Esophagus squamous epithelium (tissue), 5 donors: ENCODE results near the gene PALM3. TPM values are rescaled to one million over a fixed set of nuclear protein-coding genes. Genes with fewer than 3 reads are reported as not detected.
A peak's percentile ranks its signal among the peaks of the same experiment; 100 is the strongest.

ENCODE experiments used
- DNase-seq: peaks from one replicate; lab custom pipeline; 2025; lab: John Stamatoyannopoulos, UW
- H3K27ac ChIP-seq, 4 donors: fragments of 200-600 bp; sonication (generic); one replicate each; pipeline ENCODE4 v1.5.1; 2016 to 2019; ENCODE audit warnings: mild to moderate bottlenecking in 1 of 4
- H3K27me3 ChIP-seq, 4 donors: fragments of 200-600 bp; sonication (generic); 1 replicate in 3 of 4; 2 replicates in 1 of 4; pipeline versions ENCODE4 v1.5.1 to v1.6.0; 2017 to 2021; ENCODE audit warnings: antibody characterized with exemption in 1 of 4
- H3K36me3 ChIP-seq, 3 donors: fragments of 200-600 bp; sonication (generic); one replicate each; pipeline ENCODE4 v1.5.1; 2016 to 2019
- H3K4me1 ChIP-seq, 3 donors: fragments of 200-600 bp; sonication (generic); one replicate each; pipeline ENCODE4 v1.5.1; 2017 to 2019
- H3K4me3 ChIP-seq, 4 donors: fragments of 200-600 bp; sonication (generic); 1 replicate in 3 of 4; 2 replicates in 1 of 4; pipeline ENCODE4 v1.5.1; 2016 to 2019; ENCODE audit warnings: mild to moderate bottlenecking in 2 of 4, moderate library complexity in 1 of 4
- H3K9me3 ChIP-seq, 3 donors: fragments of 200-600 bp; sonication (generic); one replicate each; pipeline ENCODE4 v1.5.1; 2016 to 2019
- POLR2A ChIP-seq, 4 donors: fragments of 450-650 bp; IDR thresholded peaks; one replicate each; pipeline ENCODE4 v1.6.1; 2017; ENCODE audit warnings: antibody characterized with exemption in 4 of 4, mild to moderate bottlenecking in 4 of 4, moderate library complexity in 3 of 4
- WGBS, 2 donors: methylation state at CpG; one replicate each; pipeline ENCODE4 v1.1.5; 2018; 5-methylcytosine and 5-hydroxymethylcytosine counted together
- intact Hi-C: fragments of 100-400 bp; cut with DNase I; formaldehyde crosslinking; loops from one replicate; pipeline ENCODE4 v1.15.0; 2022
- total RNA-seq, 4 donors: library from RNA; depleted of rRNA; stranded (reverse); fragments of >200 nt; gene quantifications; one replicate each; pipeline ENCODE4 v1.1.0, GENCODE V29; 2016
- TF ChIP-seq, protein P1 (sequence below), 6 experiments: fragments of 450-650 bp in 4 of 6; fragments of 200-600 bp in 2 of 6; sonication (generic) in 2 of 6; IDR thresholded peaks; one replicate each; pipeline ENCODE4 v1.5.1; 2016 to 2019; ENCODE audit warnings: antibody characterized with exemption in 6 of 6, mild to moderate bottlenecking in 4 of 6, moderate library complexity in 4 of 6
- donor health status: DM: yes; HTN: yes; CAD: no.

The PALM3 gene
- total RNA-seq, 4 donors from 2014 or later = not detected

DNA sequence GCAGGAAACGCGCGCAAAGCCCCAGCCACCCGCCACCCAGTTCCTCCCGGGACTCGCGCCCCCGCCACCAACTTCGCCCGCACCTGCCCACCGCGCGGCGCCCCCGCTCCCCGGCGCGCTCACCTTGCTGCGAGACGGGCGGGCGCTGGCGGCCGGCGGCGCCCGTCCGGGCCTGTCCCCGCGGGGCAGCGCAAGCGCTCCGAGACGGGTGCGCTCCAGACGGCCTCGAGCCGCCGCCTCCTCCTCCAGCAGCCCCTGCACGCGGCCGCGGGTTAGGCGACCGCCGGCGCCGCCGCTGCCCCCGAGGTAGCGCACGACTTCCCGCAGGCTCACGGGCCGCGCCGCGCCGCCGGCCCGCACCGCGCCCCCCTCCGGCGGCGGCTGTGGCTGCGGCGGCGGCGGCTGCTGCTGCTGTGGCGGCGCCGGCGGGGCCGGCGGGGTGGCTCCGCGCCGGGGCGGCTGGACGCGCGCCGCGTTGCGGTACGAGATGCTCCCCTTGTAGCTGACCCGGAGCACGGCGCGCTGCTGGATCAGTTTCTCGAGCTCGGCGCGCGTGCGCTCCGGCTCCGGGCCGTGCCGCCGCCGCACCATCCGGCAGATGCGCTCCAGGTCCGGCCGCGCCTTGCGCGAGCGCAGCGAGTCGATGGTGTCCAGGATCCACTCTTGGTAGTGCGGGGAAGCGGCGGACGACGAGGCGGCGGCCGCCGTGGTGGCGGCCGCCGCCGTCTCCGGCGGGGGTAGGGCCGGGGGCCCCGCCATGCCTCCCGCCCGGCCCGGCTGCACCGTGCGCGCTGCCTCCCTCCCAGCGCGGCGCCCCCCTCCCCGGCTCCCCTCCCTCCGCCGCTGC is 28.0 kb upstream of the PALM3 start:
- H3K36me3 ChIP-seq = peaks cover 0 to 26% (median 5%) of the 10 kb centered on the region in 3 donors
- WGBS, 2 donors = 2% methylated on average over 22 of the region's 142 CpGs; no CpG with 5 or more reads in 1 of the 2 donors
- no peak for DNase-seq
- intact Hi-C loops = no loop called here
- peak overlapping the region; percentile 64 to 98 (median 84) for H3K4me3 ChIP-seq
- H3K27ac ChIP-seq = peak overlapping the region; percentile 88 to 98 (median 92)
- no peak for TF ChIP-seq POLR2A (IDR thresholded peaks at IDR 0.05)
- TF ChIP-seq, protein P1, sequence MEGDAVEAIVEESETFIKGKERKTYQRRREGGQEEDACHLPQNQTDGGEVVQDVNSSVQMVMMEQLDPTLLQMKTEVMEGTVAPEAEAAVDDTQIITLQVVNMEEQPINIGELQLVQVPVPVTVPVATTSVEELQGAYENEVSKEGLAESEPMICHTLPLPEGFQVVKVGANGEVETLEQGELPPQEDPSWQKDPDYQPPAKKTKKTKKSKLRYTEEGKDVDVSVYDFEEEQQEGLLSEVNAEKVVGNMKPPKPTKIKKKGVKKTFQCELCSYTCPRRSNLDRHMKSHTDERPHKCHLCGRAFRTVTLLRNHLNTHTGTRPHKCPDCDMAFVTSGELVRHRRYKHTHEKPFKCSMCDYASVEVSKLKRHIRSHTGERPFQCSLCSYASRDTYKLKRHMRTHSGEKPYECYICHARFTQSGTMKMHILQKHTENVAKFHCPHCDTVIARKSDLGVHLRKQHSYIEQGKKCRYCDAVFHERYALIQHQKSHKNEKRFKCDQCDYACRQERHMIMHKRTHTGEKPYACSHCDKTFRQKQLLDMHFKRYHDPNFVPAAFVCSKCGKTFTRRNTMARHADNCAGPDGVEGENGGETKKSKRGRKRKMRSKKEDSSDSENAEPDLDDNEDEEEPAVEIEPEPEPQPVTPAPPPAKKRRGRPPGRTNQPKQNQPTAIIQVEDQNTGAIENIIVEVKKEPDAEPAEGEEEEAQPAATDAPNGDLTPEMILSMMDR (IDR thresholded peaks at IDR 0.05) = peak in 3 of 6 experiments; percentile 3 to 16 (median 15)
- peaks cover 0 to 12% (median 5%) of the 10 kb centered on the region in 3 donors for H3K9me3 ChIP-seq
- H3K4me1 ChIP-seq = peaks cover 10 to 24% (median 11%) of the 10 kb centered on the region in 3 donors
- H3K27me3 ChIP-seq = no peaks in the 10 kb centered on the region

DNA sequence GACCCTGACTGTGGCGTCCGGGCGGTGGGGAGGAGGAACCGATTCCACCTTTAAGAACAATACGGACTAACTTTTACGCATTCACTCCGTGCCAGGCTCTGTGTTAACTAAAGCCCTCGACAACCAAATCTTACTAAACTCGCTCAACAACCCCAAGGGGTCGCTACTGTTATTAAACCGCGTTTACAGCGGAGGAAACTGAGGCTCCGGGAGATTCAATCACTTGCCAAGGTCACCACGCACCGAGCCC is 27.5 kb upstream of the PALM3 start:
- H3K36me3 ChIP-seq = peaks cover 0 to 26% (median 5%) of the 10 kb centered on the region in 3 donors
- DNase-seq = no peak
- intact Hi-C loops = no loop called here
- TF ChIP-seq, protein P1 (IDR thresholded peaks at IDR 0.05) = no peak
- TF ChIP-seq POLR2A (IDR thresholded peaks at IDR 0.05) = no peak
- H3K27ac ChIP-seq = peak overlapping the region; percentile 10 to 98 (median 92)
- peaks cover 10 to 24% (median 11%) of the 10 kb centered on the region in 3 donors for H3K4me1 ChIP-seq
- peak overlapping the region; percentile 64 to 98 (median 84) for H3K4me3 ChIP-seq
- WGBS, 2 donors = 4 to 12% methylated on average over 14 of the region's 16 CpGs
- H3K27me3 ChIP-seq = no peaks in the 10 kb centered on the region
- H3K9me3 ChIP-seq = peaks cover 0 to 12% (median 5%) of the 10 kb centered on the region in 3 donors

DNA sequence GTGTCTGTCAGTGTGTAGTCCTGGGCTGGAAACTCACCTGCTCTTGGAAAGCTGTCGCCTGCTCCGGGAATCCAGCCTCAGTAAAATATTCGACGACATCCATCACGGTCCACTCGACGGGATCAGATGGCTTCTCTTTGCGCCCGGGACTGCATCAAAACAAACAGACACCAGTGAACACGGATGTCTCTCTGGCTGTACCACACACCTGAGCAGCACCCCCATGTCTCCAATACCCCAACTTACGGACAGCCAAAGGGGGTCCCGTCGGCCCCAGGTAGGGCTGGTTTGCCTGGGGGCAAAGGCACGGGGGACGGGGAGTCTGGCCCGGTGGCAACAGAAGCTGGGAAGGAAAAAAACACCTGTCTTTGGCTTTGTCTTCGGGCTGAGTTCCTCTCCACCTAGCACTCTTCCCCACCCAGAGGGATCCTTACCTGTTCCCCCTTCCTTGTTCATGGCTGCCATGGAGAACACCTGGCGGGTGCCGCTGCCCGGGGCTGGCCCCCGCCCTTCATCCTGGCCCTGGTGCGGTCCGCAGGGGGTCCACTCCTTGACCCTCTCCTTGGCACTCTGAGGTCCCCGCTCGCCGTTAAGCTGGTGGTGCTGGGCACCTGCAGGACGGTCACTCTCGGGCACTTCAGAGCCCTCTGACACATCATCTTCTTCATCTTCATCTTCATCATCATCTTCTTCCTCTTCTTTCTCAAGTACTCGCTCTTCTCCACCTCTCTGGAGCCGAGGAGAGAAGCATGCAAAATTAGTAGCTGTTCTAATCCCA is 26.9 kb upstream of the PALM3 start:
- Histone ChIP-seq H3K27ac (peak overlapping the region in 2 of 4 donors; percentile 96 to 98), H3K9me3 (peaks cover 0 to 11% (median 5%) of the 10 kb centered on the region in 3 donors), H3K36me3 (peaks cover 0 to 26% (median 5%) of the 10 kb centered on the region in 3 donors), H3K4me3 (peak overlapping the region in 3 of 4 donors; percentile 64 to 98 (median 89)), H3K27me3 (no peaks in the 10 kb centered on the region), H3K4me1 (peaks cover 10 to 24% (median 11%) of the 10 kb centered on the region in 3 donors)
- DNase-seq = no peak
- intact Hi-C loops = no loop called here
- 77 to 83% methylated on average over 25 to 26 of the region's 30 CpGs for WGBS, 2 donors
- TF ChIP-seq, protein P1 (IDR thresholded peaks at IDR 0.05) = no peak
- TF ChIP-seq POLR2A (IDR thresholded peaks at IDR 0.05) = no peak

DNA sequence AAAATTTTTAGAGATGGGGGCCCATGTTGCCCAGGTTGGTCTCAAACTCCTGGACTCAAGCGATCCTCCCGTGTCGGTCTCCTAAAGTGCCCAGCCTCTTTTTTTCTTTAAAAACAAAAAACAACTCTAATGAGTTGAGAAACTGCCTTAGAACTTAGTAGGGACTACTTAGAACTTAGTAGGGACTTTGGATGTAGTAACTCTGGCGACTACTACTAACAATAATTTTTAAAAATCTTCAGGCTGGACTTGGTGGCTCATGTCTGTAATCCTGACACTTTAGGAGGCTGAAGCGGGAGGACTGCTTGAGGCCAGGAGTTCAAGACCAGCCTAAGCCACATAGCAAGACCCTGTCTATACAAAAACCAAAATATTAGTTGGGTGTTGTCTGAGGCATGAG is 24.2 kb upstream of the PALM3 start:
- 90 to 98% methylated on average over 5 of the region's 5 CpGs for WGBS, 2 donors
- Histone ChIP-seq H3K27me3 (no peaks in the 10 kb centered on the region), H3K9me3 (no peaks in the 10 kb centered on the region), H3K4me1 (peaks cover 13 to 30% (median 14%) of the 10 kb centered on the region in 3 donors), H3K27ac (no peak overlapping the region), H3K36me3 (peaks cover 0 to 26% (median 5%) of the 10 kb centered on the region in 3 donors), H3K4me3 (no peak overlapping the region)
- no peak for TF ChIP-seq POLR2A (IDR thresholded peaks at IDR 0.05)
- TF ChIP-seq, protein P1 (IDR thresholded peaks at IDR 0.05) = no peak
- DNase-seq = no peak
- intact Hi-C loops = no loop called here
